HG03378 (cell line): ENCODE measurements around the gene LCK.
A peak's percentile ranks its signal among the peaks of the same experiment; 100 is the strongest.
"Not testable (repeated sequence)": the region's sequence is repeated elsewhere in the genome, so short reads cannot be mapped to it uniquely, and the experiment has no call there.

Experiments
- ATAC-seq: cut with Tn5 transposase; IDR thresholded peaks from one replicate; pipeline ENCODE4 v1.9.1; 2021; ENCODE audit warnings: mild to moderate bottlenecking, moderate library complexity; ENCODE audit not compliant: unreplicated experiment

Gene LCK

DNA sequence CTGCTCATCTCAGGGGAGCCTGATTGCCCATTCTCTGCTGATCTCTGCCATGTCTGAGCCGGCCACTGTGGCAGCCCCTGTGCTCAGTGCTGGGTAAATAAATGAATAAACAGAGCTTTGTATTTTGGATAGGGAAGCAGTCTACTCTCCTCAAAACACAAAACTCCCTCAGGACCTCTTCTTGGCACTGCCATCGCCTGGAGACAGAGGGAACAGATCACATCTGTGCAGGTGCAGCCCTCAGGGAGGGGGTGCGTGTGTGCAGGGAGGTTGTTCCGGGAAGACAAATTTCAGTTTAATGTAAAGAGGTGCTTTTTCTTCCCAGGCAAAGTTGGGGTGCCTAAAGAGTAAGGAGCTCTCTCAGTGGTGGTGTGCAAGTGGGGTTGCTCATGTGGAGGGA, 11.7 kb upstream of the LCK start:
- ATAC-seq: no peak

DNA sequence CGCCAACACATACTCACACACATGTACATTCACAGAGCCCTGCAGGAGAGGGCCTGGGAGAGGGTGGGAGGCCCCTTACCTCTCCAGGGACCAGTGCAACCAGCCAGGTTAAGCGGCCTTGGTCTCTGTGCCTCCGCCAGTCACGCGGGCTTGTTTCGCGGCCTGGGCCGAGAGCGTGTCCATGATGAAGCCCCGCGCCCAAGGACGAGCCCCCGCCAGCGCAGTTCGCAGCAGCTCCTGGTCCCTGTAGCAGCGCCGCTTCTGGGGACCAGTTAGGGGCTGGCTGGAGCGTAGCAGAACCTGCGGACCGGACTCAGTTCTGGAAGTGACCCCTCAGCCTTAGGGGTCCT, 11.3 kb upstream of the LCK start:
- ATAC-seq: no peak

DNA sequence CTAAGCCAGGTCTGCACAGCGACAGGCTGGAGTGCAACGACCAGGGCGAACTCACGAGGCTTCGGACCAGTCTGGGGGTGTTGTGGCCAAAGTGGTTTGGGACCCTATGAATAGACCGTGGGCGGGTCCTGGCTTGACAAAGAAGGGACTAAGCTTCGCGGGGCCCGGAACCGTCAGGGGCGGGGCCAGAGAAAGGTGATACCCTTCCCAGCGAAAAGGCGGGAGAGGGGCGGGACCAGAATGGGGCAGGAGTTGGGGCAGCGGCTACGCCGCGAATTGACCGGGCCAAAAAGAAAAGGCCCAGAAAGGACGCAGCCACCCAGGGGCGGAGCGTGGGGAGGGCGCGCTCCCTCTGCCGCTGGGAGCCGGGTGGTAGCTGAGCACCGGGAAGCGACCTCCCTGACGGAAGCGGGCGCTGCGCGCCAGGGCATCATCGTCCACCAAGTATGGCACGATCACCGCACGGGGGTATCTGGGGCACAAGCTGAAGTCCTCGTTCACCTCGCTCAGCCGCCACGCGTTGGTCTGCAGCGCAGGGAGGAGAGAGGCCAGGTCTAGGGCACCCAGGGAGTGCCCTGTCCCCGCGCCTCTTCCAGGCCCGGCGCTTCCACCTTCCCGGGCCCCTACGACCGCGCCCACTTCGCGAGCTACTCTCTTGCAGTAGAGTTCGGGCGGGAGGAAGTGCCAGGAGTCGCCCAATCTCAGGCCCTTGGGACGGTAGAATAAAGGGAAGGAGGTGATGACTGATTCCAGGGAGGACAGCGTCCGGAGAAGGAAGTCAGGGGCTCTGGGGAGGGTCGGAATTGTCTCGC, 10.7 kb upstream of the LCK start:
- no peak for ATAC-seq

DNA sequence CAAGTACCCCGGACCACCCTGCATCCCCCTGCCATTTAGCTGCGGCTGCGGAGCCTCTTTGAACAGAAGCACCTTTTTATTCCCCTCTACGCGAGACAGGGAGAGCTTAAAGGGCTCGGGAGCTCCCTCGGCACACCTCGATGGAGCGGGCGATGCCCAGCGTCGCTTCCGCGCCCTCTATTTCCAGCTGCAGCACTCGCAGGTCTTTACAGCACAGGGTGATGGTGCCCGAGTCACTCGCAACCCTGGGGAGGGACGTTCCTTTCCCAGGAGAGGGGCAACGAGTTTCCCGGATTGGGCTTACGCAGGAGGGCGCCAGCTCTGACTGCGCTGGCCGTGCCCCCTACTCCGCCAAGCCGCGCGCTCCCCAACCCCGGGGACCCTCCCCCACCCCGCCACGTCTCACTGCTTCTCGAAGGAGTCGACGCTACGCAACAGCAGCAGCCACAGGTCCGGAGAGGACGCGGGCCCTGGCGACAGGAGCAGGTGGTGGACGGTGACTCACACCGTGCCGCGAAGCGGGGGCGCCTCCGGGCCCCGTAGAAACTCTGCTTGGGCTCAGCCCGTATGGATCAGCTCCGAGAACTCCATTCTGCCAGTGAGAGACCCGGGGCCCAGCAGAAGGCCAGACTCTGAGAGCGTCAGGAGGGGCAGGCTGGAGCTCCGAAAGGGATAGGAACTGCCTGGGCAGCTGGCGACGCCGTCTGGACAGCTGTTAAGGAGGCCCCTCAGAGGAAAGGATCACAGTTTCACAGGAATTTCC, 9.9 kb upstream of the LCK start:
- no peak for ATAC-seq

DNA sequence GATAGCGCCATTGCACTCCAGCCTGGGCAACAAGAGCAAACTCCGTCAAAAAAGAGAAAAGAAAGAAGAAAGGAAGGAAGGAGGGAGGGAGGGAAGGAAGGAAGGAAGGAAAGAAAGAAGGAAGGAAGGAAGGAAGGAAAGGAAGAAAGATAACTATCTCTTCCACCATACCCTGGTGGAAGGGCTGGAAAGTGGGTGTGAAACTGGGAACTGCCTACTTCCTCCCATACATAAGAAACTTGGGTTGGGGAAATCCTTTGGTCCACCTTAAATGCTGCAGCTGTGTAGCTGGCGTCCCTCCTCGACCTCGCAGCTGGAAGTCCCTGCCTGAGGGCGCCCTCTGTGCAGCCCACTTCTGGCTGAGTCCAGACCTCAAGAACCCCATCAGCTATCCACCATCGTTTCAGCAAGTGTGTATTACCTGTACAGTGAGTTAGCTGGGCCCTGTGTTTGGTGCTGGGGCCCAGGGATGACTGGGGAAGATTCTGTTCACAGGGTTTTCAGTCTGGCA, 8.7 kb upstream of the LCK start:
- ATAC-seq: no peak

DNA sequence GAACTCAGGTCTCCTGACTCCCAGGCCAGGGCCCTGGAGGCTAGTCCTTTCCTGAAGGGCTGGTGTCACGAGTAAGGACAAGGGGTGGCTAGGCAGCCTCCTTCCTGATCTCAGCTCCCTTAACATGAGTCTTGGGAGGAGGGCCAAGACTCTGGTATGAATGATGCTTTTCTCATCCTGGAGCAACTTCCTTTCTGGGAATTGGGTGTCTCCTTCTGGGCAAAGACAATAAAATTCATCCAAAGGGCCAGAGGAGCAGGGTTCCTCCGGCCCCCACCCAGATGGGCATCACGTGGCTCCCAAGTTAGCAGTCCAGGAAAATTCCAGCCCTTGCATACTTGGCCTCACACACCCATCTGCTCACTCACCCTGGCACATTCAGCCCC, 4.2 kb upstream of the LCK start, which contains the start of gene FAM167B:
FAM167B (plus strand) TSS at position 335 of the 386 bp plus-strand sequence. CDS start 200 bp downstream, outside the sequence.
- no peak for ATAC-seq

DNA sequence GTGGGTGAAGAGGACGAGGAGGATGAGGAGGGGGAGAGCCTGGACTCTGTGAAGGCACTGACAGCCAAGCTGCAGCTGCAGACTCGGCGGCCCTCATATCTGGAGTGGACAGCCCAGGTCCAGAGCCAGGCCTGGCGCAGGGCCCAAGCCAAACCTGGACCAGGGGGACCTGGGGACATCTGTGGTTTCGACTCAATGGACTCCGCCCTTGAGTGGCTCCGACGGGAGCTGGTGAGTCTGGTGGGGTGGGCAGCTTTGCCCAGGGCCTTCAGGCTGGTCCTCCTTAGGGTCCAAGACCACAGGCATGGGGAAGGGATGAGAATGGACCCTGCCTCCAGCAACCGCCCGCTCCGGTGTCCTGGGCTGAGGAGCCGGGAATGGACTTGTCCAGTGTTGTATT, 3.6 kb upstream of the LCK start:
- no peak for ATAC-seq

DNA sequence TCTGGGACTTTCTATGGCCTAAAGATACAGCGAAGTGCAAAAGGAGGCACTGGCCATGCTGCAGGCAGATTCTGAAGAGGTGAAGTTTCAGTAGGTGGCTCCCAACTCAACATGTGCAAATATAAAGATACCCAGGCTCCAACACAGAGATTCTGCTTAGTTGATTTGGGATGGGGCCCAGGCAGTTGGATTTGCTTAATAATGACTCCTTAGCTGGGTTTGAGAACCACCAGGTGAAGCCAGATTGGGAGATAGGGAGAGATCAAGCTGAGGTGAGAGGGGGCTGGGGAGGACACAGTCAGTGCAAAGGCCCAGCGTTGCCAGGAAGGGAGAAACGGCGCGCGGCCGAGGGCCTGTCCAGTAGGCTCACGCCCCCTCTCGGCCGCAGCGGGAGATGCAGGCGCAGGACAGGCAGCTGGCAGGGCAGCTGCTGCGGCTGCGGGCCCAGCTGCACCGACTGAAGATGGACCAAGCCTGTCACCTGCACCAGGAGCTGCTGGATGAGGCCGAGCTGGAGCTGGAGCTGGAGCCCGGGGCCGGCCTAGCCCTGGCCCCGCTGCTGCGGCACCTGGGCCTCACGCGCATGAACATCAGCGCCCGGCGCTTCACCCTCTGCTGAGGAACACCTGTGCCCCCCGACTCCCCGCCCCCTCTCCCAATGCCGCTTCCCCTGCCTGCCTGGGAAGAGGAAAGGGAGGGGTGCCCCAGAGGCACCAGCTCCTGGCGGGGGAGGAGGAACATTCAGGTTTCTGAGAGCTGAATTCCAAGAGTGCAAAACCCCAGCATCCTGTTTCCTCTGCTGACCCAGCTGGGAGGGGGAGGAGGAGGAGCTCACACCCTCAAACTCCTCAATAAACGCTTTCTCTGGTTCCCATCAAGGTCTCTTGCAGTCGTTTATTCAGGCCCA, 2.8 kb upstream of the LCK start:
- no peak for ATAC-seq

DNA sequence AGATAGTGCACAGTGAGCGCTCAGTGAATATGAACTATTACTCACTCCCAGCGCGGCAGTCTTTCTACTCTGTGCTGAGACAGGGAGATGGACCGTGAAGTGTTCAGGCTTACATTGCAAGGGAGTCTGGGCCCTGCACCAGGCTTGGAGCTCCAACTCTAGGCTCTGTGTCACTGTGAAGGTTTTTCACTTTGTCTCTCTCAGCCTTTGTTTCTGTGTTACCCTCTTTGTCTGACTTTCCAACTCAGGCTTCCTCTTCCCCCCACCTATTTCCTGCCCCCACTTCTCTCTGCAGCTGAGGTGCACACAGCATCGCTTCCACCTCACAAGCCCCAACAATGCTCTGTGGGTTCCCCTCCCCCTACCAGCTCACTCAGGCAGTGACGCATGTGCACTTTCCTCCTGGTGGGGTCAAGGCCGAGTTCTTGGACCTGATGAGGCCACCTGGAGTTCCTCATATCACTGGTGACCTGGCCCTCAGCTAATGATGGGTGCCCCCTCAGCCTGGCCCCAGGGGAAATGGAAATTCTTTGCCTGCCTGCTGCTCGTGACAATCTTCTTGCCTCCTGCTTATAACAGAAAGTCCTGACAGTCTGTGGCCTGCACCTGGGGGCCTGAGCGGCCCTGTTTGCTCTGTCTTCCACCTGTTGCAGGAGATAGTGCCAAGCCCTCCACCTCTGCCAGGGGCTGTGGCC, 1.1 kb upstream of the LCK start:
- ATAC-seq: peak; percentile 50

DNA sequence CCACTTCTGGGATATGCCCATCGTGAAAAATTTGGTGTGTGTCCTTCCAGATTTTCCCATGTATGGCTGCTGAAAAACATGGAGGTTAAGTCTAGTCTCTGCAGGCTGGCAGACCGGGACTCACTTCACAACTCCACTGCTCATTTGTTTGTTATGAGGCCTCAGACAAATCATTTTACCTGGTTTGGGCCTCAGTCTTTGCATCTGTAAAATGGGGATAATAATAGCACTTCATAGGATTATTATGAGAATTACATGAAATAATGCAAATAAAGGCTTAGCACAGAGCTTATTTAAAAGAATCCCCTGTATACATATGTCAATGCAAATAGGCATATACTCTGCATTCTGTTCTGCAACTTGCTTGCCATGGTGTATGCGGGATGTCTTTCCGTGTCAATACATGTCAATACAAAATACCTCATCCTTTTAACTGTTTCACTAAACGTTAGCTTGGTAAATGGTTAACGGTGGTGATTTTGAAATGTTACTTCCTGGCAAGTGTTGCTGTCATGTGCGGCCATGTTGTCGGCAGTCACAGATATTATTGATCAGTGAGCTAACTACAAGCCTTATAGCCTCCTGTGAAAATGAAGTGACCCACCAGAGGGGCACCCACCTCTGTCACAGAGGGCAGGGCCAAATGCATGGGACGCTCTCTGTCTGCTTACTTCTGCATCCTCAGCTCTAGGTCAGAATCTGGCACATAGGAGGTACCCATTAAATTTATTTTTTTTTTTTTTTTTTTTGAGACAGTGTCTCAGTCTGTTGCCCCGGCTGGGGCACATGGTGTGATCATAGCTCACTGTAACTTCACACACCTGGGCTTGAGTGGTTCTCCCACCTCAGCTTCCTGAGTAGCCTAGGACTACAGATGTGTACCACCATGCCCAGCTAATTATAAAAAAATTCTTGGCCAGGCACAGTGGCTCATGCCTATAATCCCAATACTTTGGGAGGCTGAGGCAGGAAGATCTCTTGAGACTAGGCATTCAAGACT, 4.3 kb downstream of the LCK start:
- no peak for ATAC-seq

DNA sequence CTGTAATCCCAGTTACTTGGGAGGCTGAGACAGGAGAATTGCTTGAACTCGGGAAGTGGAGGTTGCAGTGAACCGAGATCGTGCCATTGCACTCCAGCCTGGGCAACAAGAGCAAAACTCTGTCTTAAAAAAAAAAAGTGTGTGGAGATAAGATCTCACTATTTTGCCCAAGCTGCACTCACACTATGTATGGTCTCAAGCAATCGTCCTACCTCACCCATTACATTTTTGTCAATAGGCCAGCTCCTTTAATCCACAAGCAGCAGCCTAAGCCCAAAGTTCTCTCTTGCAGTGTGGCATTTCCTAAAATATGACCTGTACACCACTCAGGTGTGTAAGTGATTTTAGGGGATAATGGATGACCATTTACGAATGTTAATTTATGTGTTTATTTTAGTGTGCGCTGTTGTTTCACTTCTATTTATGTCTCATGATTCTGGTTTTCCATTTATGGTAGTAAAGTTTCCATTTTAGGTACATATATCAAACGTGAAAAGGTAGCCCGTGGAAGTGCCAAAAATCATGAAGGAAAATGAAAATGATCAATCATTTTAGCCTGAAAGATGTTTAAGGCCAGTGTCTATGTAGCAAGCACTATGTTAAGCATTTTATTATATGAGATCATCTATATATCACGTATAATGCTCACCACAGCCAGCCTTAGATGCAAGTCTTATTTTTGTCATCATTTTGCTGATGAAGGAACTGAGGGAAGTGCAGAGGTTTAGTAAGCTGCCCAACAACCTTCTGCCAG, 5.6 kb downstream of the LCK start:
- ATAC-seq: no peak

DNA sequence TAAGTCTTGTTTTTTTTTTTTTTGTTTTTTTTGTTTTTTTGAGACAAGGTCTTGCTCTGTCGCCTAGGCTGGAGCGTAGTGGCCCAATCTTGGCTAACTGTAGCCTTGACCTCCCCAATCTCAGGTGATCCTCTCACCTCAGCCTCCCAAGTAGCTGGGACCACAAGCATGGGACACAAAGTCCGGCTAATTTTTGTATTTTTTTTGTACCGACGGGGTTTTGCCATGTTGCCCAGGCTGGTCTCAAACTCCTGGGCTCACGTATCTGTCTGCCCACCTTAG, 6.1 kb downstream of the LCK start:
- no peak for ATAC-seq

DNA sequence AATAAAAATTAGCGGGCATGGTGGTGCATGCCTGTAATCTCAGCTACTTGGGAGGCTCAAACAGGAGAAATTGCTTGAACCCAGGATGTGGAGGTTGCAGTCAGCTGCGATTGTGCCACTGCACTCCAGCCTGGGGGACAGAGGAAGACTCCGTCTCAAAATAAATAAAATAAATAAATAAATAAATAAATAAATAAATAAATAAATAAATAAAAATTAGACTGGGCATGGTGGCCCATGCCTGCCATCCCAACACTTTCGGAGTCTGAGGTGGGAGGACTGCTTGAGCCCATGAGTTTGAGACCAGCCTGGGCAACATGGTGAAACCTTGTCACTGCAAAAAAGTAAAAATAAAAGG, 12.2 kb downstream of the LCK start:
- ATAC-seq: not testable (repeated sequence)

DNA sequence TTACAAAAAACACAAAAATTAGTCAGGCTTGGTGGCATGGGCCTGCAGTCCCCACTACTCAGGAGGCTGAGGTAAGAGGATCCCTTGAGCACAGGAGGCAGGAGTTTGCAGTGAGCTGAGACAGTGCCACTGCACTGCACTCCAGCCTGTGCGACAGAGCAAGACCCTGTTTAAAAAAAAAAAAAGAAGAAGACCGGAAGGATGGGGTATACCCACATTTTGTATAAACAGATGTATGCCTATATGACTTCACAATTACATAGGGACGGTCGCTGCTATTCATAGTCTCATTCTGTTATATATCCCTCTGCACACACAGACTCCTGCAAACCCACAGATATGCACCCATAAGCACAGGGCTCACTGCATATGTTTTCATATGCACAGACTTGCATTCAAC, 12.7 kb downstream of the LCK start:
- ATAC-seq: peak; percentile 55

DNA sequence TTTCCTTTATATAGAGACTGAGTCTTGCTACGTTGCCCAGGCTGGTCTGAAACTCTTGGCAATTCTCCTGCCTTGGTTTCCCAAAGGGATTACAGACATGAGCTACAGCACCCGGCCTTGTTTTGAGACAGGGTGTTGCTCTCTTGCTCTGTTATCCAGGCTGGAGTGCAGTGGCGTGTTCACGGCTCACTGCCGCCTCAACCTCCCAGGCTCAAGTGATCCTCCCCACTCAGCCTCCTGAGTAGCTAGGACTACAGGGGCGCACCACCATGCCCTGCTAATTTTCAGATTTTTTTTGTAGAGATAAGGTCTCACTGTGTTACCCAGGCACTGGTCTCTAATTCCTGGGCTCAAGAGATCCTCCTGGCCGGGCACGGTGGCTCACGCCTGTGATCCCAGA, 14.8 kb downstream of the LCK start:
- no peak for ATAC-seq

DNA sequence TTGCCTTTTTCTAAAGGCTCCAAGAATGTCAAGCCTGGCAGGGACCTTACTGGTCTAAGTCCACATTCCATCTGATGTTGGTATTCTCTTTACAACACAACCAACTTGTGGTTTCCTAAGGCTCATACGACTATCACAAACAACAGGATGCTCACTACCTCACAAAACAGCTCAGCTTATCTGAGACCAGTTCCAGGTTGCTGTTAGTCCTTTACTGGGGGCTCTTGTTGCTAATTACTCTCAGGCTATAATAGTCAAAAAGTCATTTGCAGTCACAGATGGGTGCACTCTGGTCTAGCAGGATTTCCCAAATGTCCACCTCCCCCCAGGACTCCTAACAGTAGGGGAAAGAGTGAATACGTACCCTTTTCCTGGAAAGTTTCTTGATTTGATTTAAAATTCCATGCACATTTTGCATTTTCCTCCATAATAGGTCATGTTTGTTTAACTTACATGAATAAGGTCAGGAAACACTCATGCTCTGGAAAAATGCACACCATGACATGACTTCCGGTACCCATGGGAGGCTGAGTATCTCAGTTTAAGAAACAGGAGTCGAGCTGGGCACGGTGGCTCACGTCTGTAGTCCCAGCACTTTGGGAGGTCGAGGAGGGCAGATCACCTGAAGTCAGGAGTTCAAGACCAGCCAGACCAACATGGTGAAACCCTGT, 16.0 kb downstream of the LCK start:
- ATAC-seq: no peak

DNA sequence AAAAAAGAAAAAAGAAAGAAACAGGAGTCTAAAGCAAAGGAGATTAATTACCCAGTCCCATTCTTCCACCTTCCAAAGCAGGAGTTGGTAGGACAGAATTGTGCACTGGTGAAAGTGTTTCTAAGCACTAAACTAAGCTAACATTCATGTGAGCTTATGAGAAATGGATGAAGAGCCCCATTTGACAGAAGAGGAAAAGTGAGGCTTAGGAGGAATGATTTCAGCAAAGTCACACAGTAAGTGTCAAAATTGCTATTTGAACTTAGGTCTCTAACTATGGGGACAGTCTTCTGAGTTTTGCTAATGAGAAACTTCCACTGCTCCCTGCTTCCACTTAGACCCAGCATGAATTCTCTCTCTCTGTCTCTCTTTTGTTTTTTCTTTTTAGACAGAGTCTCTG, 18.7 kb downstream of the LCK start:
- ATAC-seq: no peak
